ENCODE measurements around the gene ARHGAP9.

Gene ARHGAP9

GRCh38 chr12:57461917-57462250, 17.8 kb downstream of the ARHGAP9 start:
- H3K4me3 ChIP-seq (ENCODE audit: low read depth, low read length) = peak overlapping the region; percentile 44
- TF ChIP-seq, protein P1, sequence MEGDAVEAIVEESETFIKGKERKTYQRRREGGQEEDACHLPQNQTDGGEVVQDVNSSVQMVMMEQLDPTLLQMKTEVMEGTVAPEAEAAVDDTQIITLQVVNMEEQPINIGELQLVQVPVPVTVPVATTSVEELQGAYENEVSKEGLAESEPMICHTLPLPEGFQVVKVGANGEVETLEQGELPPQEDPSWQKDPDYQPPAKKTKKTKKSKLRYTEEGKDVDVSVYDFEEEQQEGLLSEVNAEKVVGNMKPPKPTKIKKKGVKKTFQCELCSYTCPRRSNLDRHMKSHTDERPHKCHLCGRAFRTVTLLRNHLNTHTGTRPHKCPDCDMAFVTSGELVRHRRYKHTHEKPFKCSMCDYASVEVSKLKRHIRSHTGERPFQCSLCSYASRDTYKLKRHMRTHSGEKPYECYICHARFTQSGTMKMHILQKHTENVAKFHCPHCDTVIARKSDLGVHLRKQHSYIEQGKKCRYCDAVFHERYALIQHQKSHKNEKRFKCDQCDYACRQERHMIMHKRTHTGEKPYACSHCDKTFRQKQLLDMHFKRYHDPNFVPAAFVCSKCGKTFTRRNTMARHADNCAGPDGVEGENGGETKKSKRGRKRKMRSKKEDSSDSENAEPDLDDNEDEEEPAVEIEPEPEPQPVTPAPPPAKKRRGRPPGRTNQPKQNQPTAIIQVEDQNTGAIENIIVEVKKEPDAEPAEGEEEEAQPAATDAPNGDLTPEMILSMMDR (IDR thresholded peaks at IDR 0.05; ENCODE audit: low read depth, low read length) = no peak
- TF ChIP-seq, protein P2, sequence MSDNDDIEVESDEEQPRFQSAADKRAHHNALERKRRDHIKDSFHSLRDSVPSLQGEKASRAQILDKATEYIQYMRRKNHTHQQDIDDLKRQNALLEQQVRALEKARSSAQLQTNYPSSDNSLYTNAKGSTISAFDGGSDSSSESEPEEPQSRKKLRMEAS (IDR thresholded peaks at IDR 0.05; ENCODE audit: low read depth, low read length) = no peak
- TF ChIP-seq MYC (IDR thresholded peaks at IDR 0.05; ENCODE audit: low read depth, low read length) = no peak
- no peak for TF ChIP-seq POLR2A (IDR thresholded peaks at IDR 0.05; ENCODE audit: extremely low read depth, insufficient read length)
- DNase-seq (ENCODE audit: low read depth) = peak; percentile 30

- DNase-seq (ENCODE audit: low read depth) = peak; percentile 42
- TF ChIP-seq POLR2A (IDR thresholded peaks at IDR 0.05; ENCODE audit: extremely low read depth, insufficient read length) (no peak), MYC (IDR thresholded peaks at IDR 0.05; ENCODE audit: low read depth, low read length) (no peak)
- TF ChIP-seq, protein P1 (IDR thresholded peaks at IDR 0.05; ENCODE audit: low read depth, low read length) = no peak
- TF ChIP-seq, protein P2 (IDR thresholded peaks at IDR 0.05; ENCODE audit: low read depth, low read length) = no peak
- peak overlapping the region; percentile 44 for H3K4me3 ChIP-seq (ENCODE audit: low read depth, low read length)
These were observed 18.3 kb downstream of the ARHGAP9 start for GRCh38 chr12:57461276-57461916.

DNA sequence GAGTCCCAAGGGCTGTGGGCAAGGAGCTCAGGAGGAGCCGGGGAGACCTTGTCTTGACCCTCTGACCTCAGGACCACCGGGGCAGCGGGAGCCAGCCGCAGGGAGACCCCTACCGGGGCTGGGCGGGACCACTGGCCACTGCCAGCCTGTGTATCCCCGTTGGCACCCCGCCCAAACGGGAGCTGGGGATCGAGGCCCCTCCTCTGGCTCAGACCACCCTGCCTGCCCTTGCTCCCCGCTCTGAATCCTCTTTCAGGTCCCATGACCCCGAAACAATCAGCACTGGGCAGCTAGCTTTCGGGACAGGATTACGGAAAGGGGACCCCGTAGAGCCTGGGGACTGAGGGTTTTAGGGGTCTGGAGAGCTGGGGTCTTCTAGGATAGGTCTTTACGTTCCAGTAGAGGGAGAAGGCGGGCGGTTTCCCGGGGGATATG, 18.8 kb downstream of the ARHGAP9 start:
- H3K4me3 ChIP-seq (ENCODE audit: low read depth, low read length) = no peak overlapping the region
- DNase-seq (ENCODE audit: low read depth) = no peak
- TF ChIP-seq, protein P1 (IDR thresholded peaks at IDR 0.05; ENCODE audit: low read depth, low read length) = no peak
- TF ChIP-seq, protein P2 (IDR thresholded peaks at IDR 0.05; ENCODE audit: low read depth, low read length) = no peak
- TF ChIP-seq POLR2A (IDR thresholded peaks at IDR 0.05; ENCODE audit: extremely low read depth, insufficient read length) = no peak
- TF ChIP-seq MYC (IDR thresholded peaks at IDR 0.05; ENCODE audit: low read depth, low read length) = no peak

DNA sequence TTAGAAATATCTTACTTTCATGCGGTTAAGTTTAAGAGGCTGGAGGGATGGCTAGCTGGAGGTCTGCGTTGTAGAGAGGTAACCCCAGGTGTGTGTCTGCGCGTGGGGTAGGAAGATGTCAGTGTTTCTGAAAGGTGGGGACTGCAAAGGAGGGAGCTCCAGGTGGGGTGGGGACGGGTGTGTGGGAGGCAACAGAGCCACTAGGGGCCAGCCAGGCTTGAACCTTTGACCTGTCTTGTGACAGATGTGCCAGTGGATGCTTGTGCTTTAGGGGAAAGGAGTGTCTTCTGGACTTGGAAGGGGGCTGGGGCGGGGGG, 19.2 kb downstream of the ARHGAP9 start:
- TF ChIP-seq, protein P2 (IDR thresholded peaks at IDR 0.05; ENCODE audit: low read depth, low read length) = no peak
- TF ChIP-seq POLR2A (IDR thresholded peaks at IDR 0.05; ENCODE audit: extremely low read depth, insufficient read length) (no peak), MYC (IDR thresholded peaks at IDR 0.05; ENCODE audit: low read depth, low read length) (no peak)
- TF ChIP-seq, protein P1 (IDR thresholded peaks at IDR 0.05; ENCODE audit: low read depth, low read length) = no peak
- no peak for DNase-seq (ENCODE audit: low read depth)
- no peak overlapping the region for H3K4me3 ChIP-seq (ENCODE audit: low read depth, low read length)

- DNase-seq (ENCODE audit: low read depth) = no peak
- peak within 1 kb of the TSS; percentile 76 for H3K4me3 ChIP-seq (ENCODE audit: low read depth, low read length)
- TF ChIP-seq, protein P2 (IDR thresholded peaks at IDR 0.05; ENCODE audit: low read depth, low read length) = no peak
- TF ChIP-seq POLR2A (IDR thresholded peaks at IDR 0.05; ENCODE audit: extremely low read depth, insufficient read length) (no peak), MYC (IDR thresholded peaks at IDR 0.05; ENCODE audit: low read depth, low read length) (no peak)
- TF ChIP-seq, protein P1 (IDR thresholded peaks at IDR 0.05; ENCODE audit: low read depth, low read length) = no peak
These were observed 19.8 kb downstream of the ARHGAP9 start, which contains the start of gene GLI1 for GRCh38 chr12:57459750-57460467. GLI1 (plus strand) TSS chr12:57459785; CDS start chr12:57463692, 3,907 bp downstream.
